ENCODE measurements around the gene CELF4.

The CELF4 gene

GRCh38 chr18:37272226-37272625 lies 293.4 kb downstream of the CELF4 start:
- H3K4me1 ChIP-seq = no peaks in the 10 kb centered on the region
- no peak for DNase-seq (ENCODE audit: low spot score in 2 of 2)
- no peaks in the 10 kb centered on the region for H3K9me3 ChIP-seq
- H3K4me3 ChIP-seq = no peak overlapping the region
- peaks cover 5% of the 10 kb centered on the region; the same call in 1 of the 2 replicates for H3K27me3 ChIP-seq (ENCODE audit: low read depth)
- H3K36me3 ChIP-seq (replicated peaks) = no peaks in the 10 kb centered on the region
- in situ Hi-C loops (cut with MboI; ENCODE audit: low sequenced_read_pairs) = no loop called here

GRCh38 chr18:37270666-37271052 lies 294.9 kb downstream of the CELF4 start:
- H3K36me3 ChIP-seq (replicated peaks) = no peaks in the 10 kb centered on the region
- H3K4me1 ChIP-seq = no peaks in the 10 kb centered on the region
- H3K27me3 ChIP-seq (ENCODE audit: low read depth) = peaks cover 5% of the 10 kb centered on the region; the same call in 1 of the 2 replicates
- in situ Hi-C loops (cut with MboI; ENCODE audit: low sequenced_read_pairs) = no loop called here
- DNase-seq (ENCODE audit: low spot score in 2 of 2) = no peak
- H3K9me3 ChIP-seq = no peaks in the 10 kb centered on the region
- H3K4me3 ChIP-seq = no peak overlapping the region

DNA sequence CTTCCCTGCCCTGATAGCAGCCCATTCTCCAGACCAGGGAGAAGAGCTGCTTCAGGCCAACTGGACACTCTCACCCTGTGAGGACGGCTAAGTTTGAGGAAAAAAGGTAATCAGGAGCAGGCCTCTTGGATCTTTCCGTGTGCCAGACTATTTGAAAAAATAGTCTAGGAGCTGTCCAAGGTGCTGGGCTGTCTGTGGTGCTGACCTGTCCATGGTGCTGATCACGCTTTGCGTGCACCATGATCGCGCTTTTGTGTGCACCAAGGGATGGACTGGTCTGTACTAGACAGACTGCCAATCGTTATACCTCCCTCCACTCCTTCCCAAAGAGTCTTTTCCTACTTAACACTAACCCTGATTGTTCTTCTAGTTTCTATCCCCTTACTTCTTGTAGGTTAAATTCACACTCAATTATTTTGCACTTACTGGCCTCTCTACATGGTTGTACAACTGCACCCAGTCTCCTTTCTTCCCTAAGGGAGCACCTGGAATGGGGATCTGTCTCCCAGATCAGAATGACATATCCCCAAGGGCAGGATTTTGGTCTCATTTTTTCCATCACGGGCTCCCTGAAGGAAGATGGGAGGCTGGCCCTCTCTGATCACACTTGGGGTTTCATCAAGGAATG lies 295.4 kb downstream of the CELF4 start:
- Histone ChIP-seq H3K4me1 (no peaks in the 10 kb centered on the region), H3K9me3 (no peaks in the 10 kb centered on the region), H3K36me3 (replicated peaks) (no peaks in the 10 kb centered on the region), H3K27me3 (ENCODE audit: low read depth) (peaks cover 5% of the 10 kb centered on the region; the same call in 1 of the 2 replicates), H3K4me3 (no peak overlapping the region)
- peak; percentile 25 to 77 for DNase-seq (ENCODE audit: low spot score in 2 of 2)
- in situ Hi-C loops (cut with MboI; ENCODE audit: low sequenced_read_pairs) = no loop called here

DNA sequence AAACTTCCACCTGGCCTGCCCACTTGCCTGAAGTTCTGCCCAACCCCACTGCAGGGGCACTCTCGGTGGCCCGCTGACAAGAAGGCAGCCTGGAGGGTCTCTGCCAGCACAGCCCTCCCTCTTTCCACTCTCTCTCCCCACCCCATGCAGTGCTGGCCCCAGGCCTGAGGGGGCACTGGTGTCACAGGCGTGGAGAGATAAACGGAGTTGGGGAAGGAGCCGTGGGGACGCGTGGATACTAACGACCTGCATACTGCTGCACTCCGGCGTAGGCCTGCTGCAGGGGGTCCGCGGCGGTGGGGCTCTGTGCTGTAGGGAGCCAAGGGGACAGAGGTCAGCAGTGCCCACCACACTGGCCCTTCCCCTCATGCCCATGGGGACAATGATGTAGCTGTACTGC lies 299.3 kb downstream of the CELF4 start:
- no peaks in the 10 kb centered on the region for H3K36me3 ChIP-seq (replicated peaks)
- peak in 1 of 2 experiments; percentile 30 for DNase-seq (ENCODE audit: low spot score in 2 of 2)
- H3K4me1 ChIP-seq = no peaks in the 10 kb centered on the region
- no peak overlapping the region for H3K4me3 ChIP-seq
- in situ Hi-C loops (cut with MboI; ENCODE audit: low sequenced_read_pairs) = no loop called here
- H3K27me3 ChIP-seq (ENCODE audit: low read depth) = no peaks in the 10 kb centered on the region
- no peaks in the 10 kb centered on the region for H3K9me3 ChIP-seq

GRCh38 chr18:37265382-37265781 lies 300.2 kb downstream of the CELF4 start:
- Histone ChIP-seq H3K4me3 (no peak overlapping the region), H3K27me3 (ENCODE audit: low read depth) (no peaks in the 10 kb centered on the region), H3K9me3 (no peaks in the 10 kb centered on the region), H3K36me3 (replicated peaks) (no peaks in the 10 kb centered on the region), H3K4me1 (no peaks in the 10 kb centered on the region)
- in situ Hi-C loops (cut with MboI; ENCODE audit: low sequenced_read_pairs) = no loop called here
- DNase-seq (ENCODE audit: low spot score in 2 of 2) = no peak

DNA sequence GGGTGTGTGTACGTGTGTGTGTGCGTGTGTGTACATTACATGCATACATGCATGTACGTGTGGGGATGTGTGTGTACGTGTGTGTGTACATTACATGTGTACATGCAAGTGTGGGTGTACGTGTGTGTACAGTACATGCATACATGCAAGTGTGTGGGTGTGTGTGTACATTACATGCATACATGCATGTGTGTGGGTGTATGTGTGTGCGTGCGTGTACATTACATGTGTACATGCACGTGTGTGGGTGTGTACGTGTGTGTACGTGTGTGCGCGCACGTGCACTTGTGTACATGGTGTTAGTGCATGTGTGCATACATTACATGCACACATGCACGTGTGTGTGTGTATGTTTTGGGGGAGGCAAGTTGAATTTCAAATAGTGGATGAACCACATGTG lies 300.6 kb downstream of the CELF4 start:
- Histone ChIP-seq H3K36me3 (replicated peaks) (no peaks in the 10 kb centered on the region), H3K4me3 (no peak overlapping the region), H3K9me3 (no peaks in the 10 kb centered on the region), H3K4me1 (no peaks in the 10 kb centered on the region), H3K27me3 (ENCODE audit: low read depth) (no peaks in the 10 kb centered on the region)
- no peak for DNase-seq (ENCODE audit: low spot score in 2 of 2)
- in situ Hi-C loops (cut with MboI; ENCODE audit: low sequenced_read_pairs) = no loop called here

GRCh38 chr18:37261988-37262387 lies 303.6 kb downstream of the CELF4 start:
- no peak for DNase-seq (ENCODE audit: low spot score in 2 of 2)
- in situ Hi-C loops (cut with MboI; ENCODE audit: low sequenced_read_pairs) = no loop called here
- H3K4me3 ChIP-seq = no peak overlapping the region
- H3K4me1 ChIP-seq = no peaks in the 10 kb centered on the region
- no peaks in the 10 kb centered on the region for H3K9me3 ChIP-seq
- H3K36me3 ChIP-seq (replicated peaks) = no peaks in the 10 kb centered on the region
- no peaks in the 10 kb centered on the region; the same call in 1 of the 2 replicates for H3K27me3 ChIP-seq (ENCODE audit: low read depth)

GRCh38 chr18:37261246-37261840 lies 304.3 kb downstream of the CELF4 start:
- Histone ChIP-seq H3K4me1 (no peaks in the 10 kb centered on the region), H3K4me3 (no peak overlapping the region), H3K36me3 (replicated peaks) (no peaks in the 10 kb centered on the region), H3K27me3 (ENCODE audit: low read depth) (no peaks in the 10 kb centered on the region; the same call in 1 of the 2 replicates), H3K9me3 (no peaks in the 10 kb centered on the region)
- in situ Hi-C loops (cut with MboI; ENCODE audit: low sequenced_read_pairs) = no loop called here
- no peak for DNase-seq (ENCODE audit: low spot score in 2 of 2)

- H3K4me3 ChIP-seq = no peak overlapping the region
- no peaks in the 10 kb centered on the region for H3K4me1 ChIP-seq
- no peaks in the 10 kb centered on the region; the same call in 1 of the 2 replicates for H3K27me3 ChIP-seq (ENCODE audit: low read depth)
- no peak for DNase-seq (ENCODE audit: low spot score in 2 of 2)
- no peaks in the 10 kb centered on the region for H3K36me3 ChIP-seq (replicated peaks)
- no peaks in the 10 kb centered on the region for H3K9me3 ChIP-seq
- in situ Hi-C loops (cut with MboI; ENCODE audit: low sequenced_read_pairs) = no loop called here
Measured at GRCh38 chr18:37260367-37261093, 305.1 kb downstream of the CELF4 start.

GRCh38 chr18:37259711-37260110 lies 305.9 kb downstream of the CELF4 start:
- Histone ChIP-seq H3K4me1 (no peaks in the 10 kb centered on the region), H3K9me3 (no peaks in the 10 kb centered on the region), H3K4me3 (no peak overlapping the region), H3K36me3 (replicated peaks) (no peaks in the 10 kb centered on the region), H3K27me3 (ENCODE audit: low read depth) (no peaks in the 10 kb centered on the region; the same call in 1 of the 2 replicates)
- DNase-seq (ENCODE audit: low spot score in 2 of 2) = no peak
- in situ Hi-C loops (cut with MboI; ENCODE audit: low sequenced_read_pairs) = no loop called here

DNA sequence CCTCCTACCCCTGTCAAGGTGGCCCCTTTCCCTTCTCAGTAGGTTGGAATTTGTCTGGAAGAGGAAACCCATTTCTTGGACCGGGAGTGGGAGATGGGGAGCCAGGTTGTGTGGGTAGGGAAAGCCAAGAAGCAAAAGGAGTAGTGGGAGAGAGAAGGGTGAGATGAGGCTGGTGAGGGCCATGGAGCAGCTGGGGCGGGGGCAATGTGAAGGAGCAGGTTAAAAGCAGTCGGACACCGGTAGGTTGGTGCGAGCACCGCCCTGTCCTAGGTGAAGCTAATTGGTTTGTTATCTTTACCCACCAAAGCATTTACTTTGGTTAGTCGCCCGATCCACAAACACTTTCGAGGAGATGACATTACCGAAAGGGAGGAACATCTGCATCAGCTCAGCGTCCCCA lies 306.8 kb downstream of the CELF4 start:
- Histone ChIP-seq H3K36me3 (replicated peaks) (no peaks in the 10 kb centered on the region), H3K4me3 (no peak overlapping the region), H3K4me1 (no peaks in the 10 kb centered on the region), H3K27me3 (ENCODE audit: low read depth) (no peaks in the 10 kb centered on the region; the same call in 1 of the 2 replicates), H3K9me3 (no peaks in the 10 kb centered on the region)
- no peak for DNase-seq (ENCODE audit: low spot score in 2 of 2)
- in situ Hi-C loops (cut with MboI; ENCODE audit: low sequenced_read_pairs) = no loop called here

DNA sequence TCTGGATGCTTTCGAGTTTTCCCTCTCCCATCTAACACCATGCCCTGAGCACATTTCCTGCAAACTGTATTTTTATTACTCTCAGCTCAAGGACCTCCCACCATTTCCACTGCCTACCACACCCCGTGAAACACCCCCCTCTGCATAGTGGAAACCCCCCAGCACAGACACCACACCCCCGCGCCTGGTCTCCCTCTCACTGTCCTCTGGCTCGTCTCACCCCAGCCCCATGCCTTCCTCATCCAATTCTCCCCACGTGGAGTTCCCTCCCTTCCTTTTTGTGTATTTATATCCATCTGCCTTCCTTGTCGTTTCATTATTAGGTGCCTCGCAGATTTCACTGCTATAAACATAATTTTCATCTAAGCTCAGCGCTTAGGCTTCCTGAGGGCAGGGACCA lies 307.5 kb downstream of the CELF4 start:
- no peaks in the 10 kb centered on the region for H3K4me1 ChIP-seq
- H3K4me3 ChIP-seq = no peak overlapping the region
- no peaks in the 10 kb centered on the region for H3K36me3 ChIP-seq (replicated peaks)
- in situ Hi-C loops (cut with MboI; ENCODE audit: low sequenced_read_pairs) = no loop called here
- no peak for DNase-seq (ENCODE audit: low spot score in 2 of 2)
- H3K9me3 ChIP-seq = no peaks in the 10 kb centered on the region
- H3K27me3 ChIP-seq (ENCODE audit: low read depth) = no peaks in the 10 kb centered on the region; the same call in 1 of the 2 replicates

- DNase-seq (ENCODE audit: low spot score in 2 of 2) = no peak
- no peaks in the 10 kb centered on the region for H3K4me1 ChIP-seq
- H3K4me3 ChIP-seq = no peak overlapping the region
- in situ Hi-C loops (cut with MboI; ENCODE audit: low sequenced_read_pairs) = no loop called here
- no peaks in the 10 kb centered on the region; the same call in 1 of the 2 replicates for H3K27me3 ChIP-seq (ENCODE audit: low read depth)
- H3K9me3 ChIP-seq = no peaks in the 10 kb centered on the region
- H3K36me3 ChIP-seq (replicated peaks) = no peaks in the 10 kb centered on the region
Measured at GRCh38 chr18:37254973-37255372, 310.6 kb downstream of the CELF4 start.

DNA sequence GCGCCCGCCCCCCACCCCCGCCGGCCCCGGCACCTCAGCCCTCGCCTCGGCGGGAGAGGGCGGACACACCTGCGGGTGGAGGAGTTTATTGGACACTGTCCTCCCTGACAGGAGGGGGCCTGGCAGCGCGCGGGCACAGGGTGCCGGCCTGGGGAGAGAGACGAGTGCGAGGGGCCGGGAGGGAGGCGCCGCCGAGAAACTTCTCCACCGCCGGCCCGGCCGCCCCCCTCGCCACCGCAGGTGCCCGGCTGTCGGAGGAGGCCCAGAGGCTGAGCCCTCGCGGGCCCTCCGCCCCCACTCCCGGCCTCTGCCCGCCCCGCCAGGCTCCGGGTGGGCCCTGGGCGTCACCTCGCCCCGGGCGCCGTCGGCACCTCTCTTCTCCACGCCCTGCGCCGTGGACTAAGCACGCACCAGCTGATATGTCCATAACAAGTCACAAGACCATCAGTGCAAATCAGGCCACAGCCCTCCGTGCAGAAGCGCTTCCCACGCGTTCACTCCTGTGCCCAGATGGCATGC lies 311.3 kb downstream of the CELF4 start:
- Histone ChIP-seq H3K9me3 (no peaks in the 10 kb centered on the region), H3K4me3 (no peak overlapping the region), H3K27me3 (ENCODE audit: low read depth) (no peaks in the 10 kb centered on the region; the same call in 1 of the 2 replicates), H3K36me3 (replicated peaks) (no peaks in the 10 kb centered on the region), H3K4me1 (no peaks in the 10 kb centered on the region)
- in situ Hi-C loops (cut with MboI; ENCODE audit: low sequenced_read_pairs) = no loop called here
- DNase-seq (ENCODE audit: low spot score in 2 of 2) = no peak
